Mesenchymal stem cell (in vitro differentiated cells and primary cell): ENCODE results near the gene BRIP1.
A peak's percentile ranks its signal among the peaks of the same experiment; 100 is the strongest.

Experiments used
- DNase-seq: peaks from one replicate; pipeline ENCODE4 v3.0.0-alpha.2; 2013
- H2AFZ ChIP-seq: one replicate; pipeline ENCODE4 v1.6.1; 2013; ENCODE audit warnings: low read depth, mild to moderate bottlenecking, control low read depth, inconsistent platforms, low read length, moderate library complexity
- H2AK5ac ChIP-seq: 2 replicates; pipeline ENCODE4 v1.6.1; 2013; ENCODE audit warnings: low read length, moderate library complexity, mild to moderate bottlenecking, inconsistent platforms; ENCODE audit not compliant: severe bottlenecking
- H2BK120ac ChIP-seq: one replicate; pipeline ENCODE4 v1.6.1; 2013; ENCODE audit warnings: low read depth, mild to moderate bottlenecking, inconsistent platforms, low read length, moderate library complexity
- H2BK12ac ChIP-seq, 2 experiments: one replicate each; pipeline ENCODE4 v1.6.1; 2013; ENCODE audit warnings: inconsistent platforms in 2 of 2, low read length in 2 of 2, mild to moderate bottlenecking in 2 of 2, moderate library complexity in 2 of 2, control low read depth in 1 of 2
- H2BK15ac ChIP-seq: one replicate; pipeline ENCODE4 v1.6.1; 2013; ENCODE audit warnings: mild to moderate bottlenecking, low read depth, inconsistent platforms; ENCODE audit not compliant: poor library complexity, severe bottlenecking
- H2BK5ac ChIP-seq: 2 replicates; pipeline ENCODE4 v1.6.1; 2013; ENCODE audit warnings: low read depth, mild to moderate bottlenecking, low read length, control low read depth, inconsistent platforms; ENCODE audit not compliant: poor library complexity, severe bottlenecking
- H3K14ac ChIP-seq, 2 experiments: one replicate each; pipeline ENCODE4 v1.6.1; 2013; ENCODE audit warnings: inconsistent platforms in 2 of 2, low read length in 2 of 2, control low read depth in 1 of 2, mild to moderate bottlenecking in 1 of 2, moderate library complexity in 1 of 2
- H3K18ac ChIP-seq, 2 experiments: one replicate each; pipeline ENCODE4 v1.6.1; 2013; ENCODE audit warnings: inconsistent platforms in 2 of 2, low read length in 2 of 2, control low read depth in 1 of 2, low read depth in 1 of 2, mild to moderate bottlenecking in 1 of 2
- H3K23ac ChIP-seq, 2 experiments: one replicate each; pipeline ENCODE4 v1.6.1; 2013; ENCODE audit warnings: inconsistent platforms in 2 of 2, low read length in 2 of 2, mild to moderate bottlenecking in 2 of 2, moderate library complexity in 2 of 2, control low read depth in 1 of 2
- H3K27ac ChIP-seq: 2 replicates; pipeline ENCODE4 v1.5.1; 2013; ENCODE audit warnings: mild to moderate bottlenecking, moderate library complexity, low read length, control low read depth, inconsistent platforms; ENCODE audit not compliant: poor library complexity, severe bottlenecking
- H3K27me3 ChIP-seq, 2 experiments: 2 replicates each; pipeline versions ENCODE4 v1.6.1 to v1.7.0; 2013; ENCODE audit warnings: low read length in 2 of 2, mild to moderate bottlenecking in 2 of 2, moderate library complexity in 2 of 2, control low read depth in 1 of 2, inconsistent platforms in 1 of 2; ENCODE audit not compliant: control insufficient read depth in 1 of 2, insufficient read depth in 1 of 2
- H3K36me3 ChIP-seq, 2 experiments: 2 replicates each; pipeline versions ENCODE4 v1.6.1 to v1.7.0; 2013; ENCODE audit warnings: low read length in 2 of 2, control low read depth in 1 of 2, inconsistent platforms in 1 of 2, low read depth in 1 of 2, mild to moderate bottlenecking in 1 of 2; ENCODE audit not compliant: insufficient read depth in 2 of 2, control insufficient read depth in 1 of 2
- H3K4ac ChIP-seq, 2 experiments: one replicate each; pipeline ENCODE4 v1.6.1; 2013; ENCODE audit warnings: inconsistent platforms in 2 of 2, low read length in 2 of 2, mild to moderate bottlenecking in 2 of 2, moderate library complexity in 2 of 2, control low read depth in 1 of 2, low read depth in 1 of 2
- H3K4me1 ChIP-seq: 2 replicates; pipeline ENCODE4 v1.6.1; 2013; ENCODE audit warnings: low read depth, low read length, control low read depth; ENCODE audit not compliant: control insufficient read depth, insufficient read depth
- H3K4me2 ChIP-seq: 2 replicates; pipeline ENCODE4 v1.6.1; 2013; ENCODE audit warnings: low read length, mild to moderate bottlenecking, inconsistent platforms; ENCODE audit not compliant: poor library complexity, severe bottlenecking
- H3K4me3 ChIP-seq, 2 experiments: 2 replicates each; pipeline versions ENCODE4 v1.5.1 to v1.7.0; 2013; ENCODE audit warnings: low read length in 2 of 2, mild to moderate bottlenecking in 2 of 2, control low read depth in 1 of 2, low read depth in 1 of 2; ENCODE audit not compliant: insufficient read depth in 1 of 2
- H3K79me1 ChIP-seq: replicated peaks from 2 replicates; pipeline ENCODE4 v1.6.1; 2013; ENCODE audit warnings: mild to moderate bottlenecking, control low read depth, low read length, inconsistent platforms; ENCODE audit not compliant: poor library complexity, severe bottlenecking
- H3K9ac ChIP-seq: 2 replicates; pipeline ENCODE4 v1.7.0; 2013; ENCODE audit warnings: mild to moderate bottlenecking, low read length, moderate library complexity
- H3K9me3 ChIP-seq: 2 replicates; pipeline ENCODE4 v1.7.0; 2013; ENCODE audit warnings: mild to moderate bottlenecking, low read length; ENCODE audit not compliant: control insufficient read depth
- H4K8ac ChIP-seq: one replicate; pipeline ENCODE4 v1.6.1; 2013; ENCODE audit warnings: inconsistent platforms, mild to moderate bottlenecking, low read length, moderate library complexity
- H4K91ac ChIP-seq: one replicate; pipeline ENCODE4 v1.6.1; 2013; ENCODE audit warnings: mild to moderate bottlenecking, low read length, inconsistent platforms
- WGBS: methylation state at CpG from one replicate; pipeline ENCODE4 v1.1.7; 2013; ENCODE audit warnings: mixed read lengths; 5-methylcytosine and 5-hydroxymethylcytosine counted together

BRIP1 gene

DNA sequence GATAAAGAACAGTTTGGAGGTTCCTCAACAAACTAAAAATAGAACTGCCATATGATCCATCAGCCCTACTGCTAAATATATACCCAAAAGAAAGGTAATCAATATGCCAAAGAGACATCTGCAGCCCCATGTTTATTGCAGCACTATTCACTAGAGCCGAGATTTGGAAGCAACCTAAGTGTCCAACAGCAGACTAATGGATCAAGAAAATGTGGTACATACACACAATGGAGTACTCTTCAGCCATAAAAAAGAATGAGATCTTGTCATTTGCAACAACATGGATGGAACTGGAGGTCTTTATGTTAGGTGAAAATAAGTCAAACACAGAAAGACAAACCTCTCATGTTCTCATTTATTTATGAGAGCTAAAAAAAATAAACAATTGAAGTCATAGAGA lies 223.5 kb downstream of the BRIP1 start:
- no peak overlapping the region for H3K4me3 ChIP-seq
- H3K4me2 ChIP-seq, result no peak overlapping the region
- no peak overlapping the region for H4K91ac ChIP-seq
- H3K18ac ChIP-seq, result no peak overlapping the region
- H3K9me3 ChIP-seq, result no peaks in the 10 kb centered on the region
- no peak overlapping the region for H2AFZ ChIP-seq
- no peak overlapping the region for H3K14ac ChIP-seq
- no peak overlapping the region for H3K4ac ChIP-seq
- no peak overlapping the region for H2AK5ac ChIP-seq
- no peaks in the 10 kb centered on the region for H3K36me3 ChIP-seq
- no peak overlapping the region for H2BK12ac ChIP-seq
- H3K23ac ChIP-seq, result no peak overlapping the region
- no peak overlapping the region for H2BK5ac ChIP-seq
- H3K27me3 ChIP-seq, result no peaks in the 10 kb centered on the region
- H3K9ac ChIP-seq, result no peak overlapping the region
- 100% methylated on average over 1 of the region's 1 CpG for WGBS
- no peak overlapping the region for H4K8ac ChIP-seq
- no peaks in the 10 kb centered on the region for H3K79me1 ChIP-seq
- H3K4me1 ChIP-seq, result no peaks in the 10 kb centered on the region
- H2BK120ac ChIP-seq, result no peak overlapping the region
- H3K27ac ChIP-seq, result no peak overlapping the region
- DNase-seq, result no peak
- H2BK15ac ChIP-seq, result no peak overlapping the region

DNA sequence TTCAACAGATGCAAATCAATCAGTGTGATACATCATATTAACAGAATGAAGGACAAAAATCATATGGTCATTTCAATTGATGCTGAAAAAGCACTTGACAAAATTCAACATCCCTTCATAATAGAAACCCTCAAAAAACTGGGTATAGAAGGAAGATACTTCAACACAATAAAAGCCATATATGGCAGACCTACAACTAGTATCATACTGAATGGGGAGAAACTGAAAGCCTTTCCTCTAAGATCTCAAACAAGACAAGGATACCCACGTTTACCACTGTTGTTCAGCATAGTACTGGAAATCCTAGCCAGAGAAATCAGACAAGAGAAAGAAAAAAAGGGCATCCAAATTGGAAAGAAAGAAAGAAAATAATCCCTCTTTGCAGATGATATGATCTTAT lies 225.2 kb downstream of the BRIP1 start:
- H2AK5ac ChIP-seq, result no peak overlapping the region

DNA sequence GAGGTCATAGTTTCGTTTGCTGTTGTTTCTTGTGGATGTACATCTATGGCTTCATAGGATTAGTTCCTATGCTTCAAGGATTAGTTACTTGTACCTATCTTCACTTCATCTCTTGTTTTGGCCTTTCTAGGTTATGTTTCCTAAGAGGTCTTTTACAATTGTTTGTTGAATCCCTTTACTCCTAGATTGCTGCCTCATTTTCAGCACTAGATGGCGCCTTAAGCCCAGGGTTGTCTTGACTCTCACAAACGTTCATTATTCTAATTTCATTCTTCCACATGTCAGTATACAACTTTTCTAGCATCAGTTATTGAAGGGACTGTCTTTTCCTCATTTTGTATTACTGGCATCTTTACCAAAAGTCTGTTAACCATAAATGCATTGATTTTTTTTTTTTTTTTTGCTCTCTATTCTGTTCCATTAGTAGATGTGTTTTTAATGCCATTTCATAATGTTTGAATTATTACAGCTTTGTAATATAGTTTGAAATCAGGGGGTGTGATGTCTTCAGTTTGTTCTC lies 227.4 kb downstream of the BRIP1 start:
- Histone ChIP-seq H3K4ac (no peak overlapping the region), H2AK5ac (no peak overlapping the region), H3K14ac (no peak overlapping the region), H2BK15ac (no peak overlapping the region), H3K27me3 (peaks cover 0 to 6% of the 10 kb centered on the region in 2 experiments), H3K4me3 (no peak overlapping the region), H2AFZ (no peak overlapping the region), H3K79me1 (no peaks in the 10 kb centered on the region), H3K4me2 (no peak overlapping the region), H3K9me3 (no peaks in the 10 kb centered on the region), H2BK5ac (no peak overlapping the region), H2BK12ac (no peak overlapping the region), H4K91ac (no peak overlapping the region), H3K18ac (no peak overlapping the region), H2BK120ac (no peak overlapping the region), H4K8ac (no peak overlapping the region), H3K4me1 (no peaks in the 10 kb centered on the region), H3K27ac (no peak overlapping the region), H3K36me3 (no peaks in the 10 kb centered on the region), H3K23ac (no peak overlapping the region), H3K9ac (no peak overlapping the region)
- WGBS, result 0% methylated on average over 2 of the region's 3 CpGs
- peak; percentile 60 for DNase-seq

More for the DNA sequence above, 225.2 kb downstream of the BRIP1 start:
- Histone ChIP-seq H3K9me3 (no peaks in the 10 kb centered on the region), H3K36me3 (no peaks in the 10 kb centered on the region), H3K9ac (no peak overlapping the region), H2AFZ (no peak overlapping the region), H3K4me2 (no peak overlapping the region), H3K14ac (no peak overlapping the region), H3K79me1 (no peaks in the 10 kb centered on the region), H3K4me1 (no peaks in the 10 kb centered on the region), H4K91ac (no peak overlapping the region), H3K27ac (no peak overlapping the region), H4K8ac (no peak overlapping the region), H3K4ac (no peak overlapping the region), H3K23ac (no peak overlapping the region), H2BK15ac (no peak overlapping the region), H2BK12ac (no peak overlapping the region), H2BK5ac (no peak overlapping the region), H2BK120ac (no peak overlapping the region), H3K4me3 (no peak overlapping the region), H3K27me3 (peaks cover 0 to under 1% of the 10 kb centered on the region in 2 experiments), H3K18ac (no peak overlapping the region)
- DNase-seq, result no peak
- no CpG with 5 or more reads among the region's 1 CpG for WGBS

DNA sequence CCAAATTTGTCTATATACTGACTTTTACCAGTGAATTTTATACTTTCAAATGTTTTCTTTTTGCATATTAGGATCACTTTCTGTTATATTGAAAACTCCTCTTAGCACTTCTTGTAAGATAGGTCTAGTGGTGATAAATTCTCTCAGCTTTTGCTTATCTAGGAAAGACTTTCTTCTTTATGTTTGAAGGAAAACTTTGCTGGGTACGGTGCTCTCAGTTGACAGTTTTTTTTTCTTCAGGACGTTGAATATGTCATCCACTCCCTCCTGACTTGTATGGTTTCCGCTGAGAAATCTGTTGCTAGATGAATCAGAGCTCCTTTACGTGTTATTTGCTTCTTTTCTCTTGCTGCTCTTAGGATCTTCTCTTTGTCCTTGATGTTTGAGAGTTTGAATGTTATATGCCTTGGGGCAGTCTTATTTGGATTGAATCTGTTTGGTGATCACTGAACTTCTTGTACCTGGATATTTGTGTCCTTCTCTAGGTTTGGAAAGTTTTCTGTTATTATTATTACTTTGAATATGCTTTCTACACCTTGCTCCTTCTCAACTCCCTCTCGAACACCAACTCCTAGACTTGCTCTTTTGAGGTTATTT lies 228.3 kb downstream of the BRIP1 start:
- Histone ChIP-seq H2BK120ac (no peak overlapping the region), H2BK5ac (no peak overlapping the region), H3K9ac (no peak overlapping the region), H3K18ac (no peak overlapping the region), H3K23ac (no peak overlapping the region), H2BK12ac (no peak overlapping the region), H3K27ac (no peak overlapping the region), H3K9me3 (no peaks in the 10 kb centered on the region), H3K4me1 (no peaks in the 10 kb centered on the region), H2AK5ac (no peak overlapping the region), H4K91ac (no peak overlapping the region), H3K4me3 (no peak overlapping the region), H3K4ac (no peak overlapping the region), H3K4me2 (no peak overlapping the region), H3K27me3 (peaks cover 0 to 16% of the 10 kb centered on the region in 2 experiments), H4K8ac (no peak overlapping the region), H2BK15ac (no peak overlapping the region), H3K14ac (no peak overlapping the region), H3K79me1 (no peaks in the 10 kb centered on the region), H3K36me3 (no peaks in the 10 kb centered on the region), H2AFZ (no peak overlapping the region)
- no peak for DNase-seq
- WGBS, result 72% methylated on average over 4 of the region's 5 CpGs
